Thyroid gland (tissue), 4 donors: ENCODE measurements around the gene TMC6. TPM values are rescaled to one million over a fixed set of nuclear protein-coding genes. Genes with fewer than 3 reads are reported as not detected.
A peak's percentile ranks its signal among the peaks of the same experiment; 100 is the strongest.

Experiments used
- DNase-seq, 2 donors: peaks; one replicate each; pipeline ENCODE4 v3.0.0-alpha.2; 2019
- H3K27ac ChIP-seq, 3 donors: fragments of 200-600 bp; sonication (generic); 1 replicate in 2 of 3; 2 replicates in 1 of 3; pipeline ENCODE4 v1.5.1; 2016 to 2019; ENCODE audit warnings: mild to moderate bottlenecking in 1 of 3, moderate library complexity in 1 of 3
- H3K27me3 ChIP-seq: fragments of 200-600 bp; sonication (generic); one replicate; pipeline ENCODE4 v1.5.1; 2019
- H3K36me3 ChIP-seq, 2 donors: fragments of 200-600 bp; sonication (generic); one replicate each; pipeline ENCODE4 v1.5.1; 2016 to 2019
- H3K4me1 ChIP-seq, 2 donors: fragments of 200-600 bp; sonication (generic); one replicate each; pipeline ENCODE4 v1.5.1; 2017 to 2019
- H3K4me3 ChIP-seq, 3 donors: fragments of 200-600 bp; sonication (generic); replicated peaks in 1 of 3; 1 replicate in 2 of 3; 2 replicates in 1 of 3; pipeline ENCODE4 v1.5.1; 2016; ENCODE audit warnings: mild to moderate bottlenecking in 1 of 3
- H3K9me3 ChIP-seq: fragments of 200-600 bp; sonication (generic); one replicate; pipeline ENCODE4 v1.5.1; 2017
- CTCF ChIP-seq, 6 experiments: fragments of 200-600 bp in 3 of 6; fragments of 450-650 bp in 3 of 6; sonication (generic) in 3 of 6; IDR thresholded peaks; one replicate each; pipeline ENCODE4 v1.5.1; 2016 to 2019; ENCODE audit warnings: antibody characterized with exemption in 6 of 6, mild to moderate bottlenecking in 2 of 6, inconsistent platforms in 1 of 6, moderate library complexity in 1 of 6
- POLR2A ChIP-seq, 2 donors: fragments of 450-650 bp; IDR thresholded peaks; one replicate each; pipeline ENCODE4 v1.6.1; 2017; ENCODE audit warnings: antibody characterized with exemption in 2 of 2, mild to moderate bottlenecking in 2 of 2, moderate library complexity in 1 of 2
- WGBS, 2 donors: methylation state at CpG; one replicate each; pipeline ENCODE4 v1.1.5; 2017; 5-methylcytosine and 5-hydroxymethylcytosine counted together
- intact Hi-C: fragments of 100-400 bp; cut with DNase I; formaldehyde crosslinking; loops from one replicate; pipeline ENCODE4 v1.15.1; 2023
- total RNA-seq, 4 donors: library from RNA; depleted of rRNA; stranded (reverse); fragments of >200 nt; gene quantifications; one replicate each; pipeline ENCODE4 v1.2.3, GENCODE V29; 2016

TMC6 gene
- total RNA-seq, 4 donors from 2014 or later = 10.0 to 22.8 (median 20.4) TPM

- peaks cover 12 to 39% of the 10 kb centered on the region in 2 donors for H3K4me1 ChIP-seq
- no peaks in the 10 kb centered on the region for H3K27me3 ChIP-seq
- 87 to 90% methylated on average over 20 to 30 of the region's 30 CpGs for WGBS, 2 donors
- no peak for DNase-seq
- intact Hi-C loops = no loop called here
- no peaks in the 10 kb centered on the region for H3K9me3 ChIP-seq
- TF ChIP-seq POLR2A (IDR thresholded peaks at IDR 0.05) (no peak), CTCF (IDR thresholded peaks at IDR 0.05) (no peak)
- no peaks in the 10 kb centered on the region for H3K36me3 ChIP-seq
- H3K4me3 ChIP-seq = no peak overlapping the region
- no peak overlapping the region for H3K27ac ChIP-seq
Measured at GRCh38 chr17:78133179-78133951, 4.8 kb upstream of the TMC6 start.

GRCh38 chr17:78132767-78133178, 4.2 kb upstream of the TMC6 start:
- H3K36me3 ChIP-seq = no peaks in the 10 kb centered on the region
- intact Hi-C loops = no loop called here
- H3K4me1 ChIP-seq = peaks cover 18 to 45% of the 10 kb centered on the region in 2 donors
- no peak overlapping the region for H3K4me3 ChIP-seq
- H3K27ac ChIP-seq = no peak overlapping the region
- TF ChIP-seq POLR2A (IDR thresholded peaks at IDR 0.05) (no peak), CTCF (IDR thresholded peaks at IDR 0.05) (no peak)
- no peak for DNase-seq
- no peaks in the 10 kb centered on the region for H3K27me3 ChIP-seq
- 81 to 85% methylated on average over 5 to 8 of the region's 9 CpGs for WGBS, 2 donors
- H3K9me3 ChIP-seq = no peaks in the 10 kb centered on the region

GRCh38 chr17:78132084-78132676, 3.6 kb upstream of the TMC6 start:
- Histone ChIP-seq H3K4me1 (peaks cover 22 to 51% of the 10 kb centered on the region in 2 donors), H3K4me3 (peak overlapping the region in 1 of 3 donors; percentile 23), H3K27me3 (no peaks in the 10 kb centered on the region), H3K9me3 (no peaks in the 10 kb centered on the region), H3K36me3 (no peaks in the 10 kb centered on the region), H3K27ac (no peak overlapping the region)
- 37 to 50% methylated on average over 2 to 17 of the region's 38 CpGs for WGBS, 2 donors
- peak; percentile 61 to 65 for DNase-seq
- intact Hi-C loops = no loop called here
- TF ChIP-seq POLR2A (IDR thresholded peaks at IDR 0.05) (no peak), CTCF (IDR thresholded peaks at IDR 0.05) (no peak)

GRCh38 chr17:78131172-78132083, 2.9 kb upstream of the TMC6 start:
- H3K36me3 ChIP-seq = no peaks in the 10 kb centered on the region
- peak overlapping the region in 1 of 3 donors; percentile 23 for H3K4me3 ChIP-seq
- no peaks in the 10 kb centered on the region for H3K27me3 ChIP-seq
- no peaks in the 10 kb centered on the region for H3K9me3 ChIP-seq
- WGBS, 2 donors = 78 to 81% methylated on average over 7 to 9 of the region's 74 CpGs
- no peak for DNase-seq
- peaks cover 22 to 55% of the 10 kb centered on the region in 2 donors for H3K4me1 ChIP-seq
- no peak for TF ChIP-seq CTCF (IDR thresholded peaks at IDR 0.05)
- no peak for TF ChIP-seq POLR2A (IDR thresholded peaks at IDR 0.05)
- intact Hi-C loops = no loop called here
- no peak overlapping the region for H3K27ac ChIP-seq
